ENCODE measurements around the gene CD19. TPM values are rescaled to one million over a fixed set of nuclear protein-coding genes. Genes with fewer than 3 reads are reported as not detected.
"Not testable (repeated sequence)": the region's sequence is repeated elsewhere in the genome, so short reads cannot be mapped to it uniquely, and the experiment has no call there.

The CD19 gene
- polyA plus RNA-seq, 1 donor (not counting 4 experiments of a cell fraction or from before 2014, with no cell fraction given): not detected

DNA sequence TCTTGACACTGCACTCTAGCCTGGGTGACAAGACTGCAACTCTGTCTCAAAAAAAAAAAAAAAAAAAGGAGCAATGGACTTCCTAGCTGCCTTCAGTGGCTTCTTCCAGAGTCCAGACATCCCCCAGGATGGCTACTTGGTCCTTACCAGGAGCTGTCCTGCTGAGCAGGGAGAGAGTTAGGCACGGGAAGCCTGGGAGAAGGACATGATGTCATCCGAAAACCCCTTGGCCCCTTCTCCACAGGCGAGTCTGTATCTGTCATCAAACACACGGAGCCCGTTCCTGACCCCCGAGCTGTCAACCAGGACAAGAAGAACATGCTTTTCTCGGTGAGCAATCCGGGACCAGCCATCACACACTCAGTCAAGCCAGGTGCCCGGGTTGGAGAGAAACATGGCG lies 44.8 kb upstream of the CD19 start:
- DNase-seq (ENCODE audit: low read depth, low spot score) (no peak), FAIRE-seq (no peak)
- no peaks in the 10 kb centered on the region for H3K36me3 ChIP-seq (ENCODE audit: control insufficient read depth in 2 of 2, extremely low read depth in 1 of 2, insufficient read depth in 2 of 2, low read length in 2 of 2)
- no peaks in the 10 kb centered on the region for H3K9me1 ChIP-seq (ENCODE audit: control insufficient read depth, extremely low read depth, insufficient read depth, low read length)
- no peaks in the 10 kb centered on the region for H3K9me3 ChIP-seq (ENCODE audit: control insufficient read depth, low read depth, low read length)
- no peak overlapping the region for H3K27ac ChIP-seq (ENCODE audit: control insufficient read depth, insufficient read depth, low read length)
- H3K4me3 ChIP-seq (ENCODE audit: control insufficient read depth in 2 of 3, extremely low read depth in 1 of 3, insufficient read depth in 2 of 3, low read depth in 1 of 3, low read length in 3 of 3): no peak overlapping the region
- H3K27me3 ChIP-seq (ENCODE audit: control insufficient read depth, extremely low read depth, insufficient read depth, low read length): peaks cover 16% of the 10 kb centered on the region
- dilution Hi-C loops (cut with MboI; ENCODE audit: extremely low pct_ligation_motif_present, low sequenced_read_pairs): no loop called here
- no peaks in the 10 kb centered on the region for H3K4me1 ChIP-seq (ENCODE audit: control insufficient read depth, extremely low read depth, insufficient read depth, low read length)
- H3K4me2 ChIP-seq (ENCODE audit: control insufficient read depth, extremely low read depth, insufficient read depth, low read depth, low read length): no peak overlapping the region
- H3K79me2 ChIP-seq (ENCODE audit: control insufficient read depth, insufficient read depth, low read length): no peaks in the 10 kb centered on the region
- no peak for TF ChIP-seq EZH2 (IDR thresholded peaks at IDR 0.05; ENCODE audit: low read length)
- TF ChIP-seq, protein P1, sequence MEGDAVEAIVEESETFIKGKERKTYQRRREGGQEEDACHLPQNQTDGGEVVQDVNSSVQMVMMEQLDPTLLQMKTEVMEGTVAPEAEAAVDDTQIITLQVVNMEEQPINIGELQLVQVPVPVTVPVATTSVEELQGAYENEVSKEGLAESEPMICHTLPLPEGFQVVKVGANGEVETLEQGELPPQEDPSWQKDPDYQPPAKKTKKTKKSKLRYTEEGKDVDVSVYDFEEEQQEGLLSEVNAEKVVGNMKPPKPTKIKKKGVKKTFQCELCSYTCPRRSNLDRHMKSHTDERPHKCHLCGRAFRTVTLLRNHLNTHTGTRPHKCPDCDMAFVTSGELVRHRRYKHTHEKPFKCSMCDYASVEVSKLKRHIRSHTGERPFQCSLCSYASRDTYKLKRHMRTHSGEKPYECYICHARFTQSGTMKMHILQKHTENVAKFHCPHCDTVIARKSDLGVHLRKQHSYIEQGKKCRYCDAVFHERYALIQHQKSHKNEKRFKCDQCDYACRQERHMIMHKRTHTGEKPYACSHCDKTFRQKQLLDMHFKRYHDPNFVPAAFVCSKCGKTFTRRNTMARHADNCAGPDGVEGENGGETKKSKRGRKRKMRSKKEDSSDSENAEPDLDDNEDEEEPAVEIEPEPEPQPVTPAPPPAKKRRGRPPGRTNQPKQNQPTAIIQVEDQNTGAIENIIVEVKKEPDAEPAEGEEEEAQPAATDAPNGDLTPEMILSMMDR (optimal IDR thresholded peaks at IDR 0.05 in 1 of 3, IDR thresholded peaks at IDR 0.05 in 1 of 3, conservative IDR thresholded peaks at IDR 0.05 in 1 of 3; ENCODE audit: extremely low read depth in 1 of 3, insufficient read depth in 2 of 3, low read length in 3 of 3): no peak
- H4K20me1 ChIP-seq (ENCODE audit: control insufficient read depth, extremely low read depth, insufficient read depth, low read length): no peaks in the 10 kb centered on the region
- no peak overlapping the region for H3K9ac ChIP-seq (ENCODE audit: control insufficient read depth, extremely low read depth, insufficient read depth, low read length)
- H2AFZ ChIP-seq (ENCODE audit: control insufficient read depth, low read length): no peak overlapping the region

DNA sequence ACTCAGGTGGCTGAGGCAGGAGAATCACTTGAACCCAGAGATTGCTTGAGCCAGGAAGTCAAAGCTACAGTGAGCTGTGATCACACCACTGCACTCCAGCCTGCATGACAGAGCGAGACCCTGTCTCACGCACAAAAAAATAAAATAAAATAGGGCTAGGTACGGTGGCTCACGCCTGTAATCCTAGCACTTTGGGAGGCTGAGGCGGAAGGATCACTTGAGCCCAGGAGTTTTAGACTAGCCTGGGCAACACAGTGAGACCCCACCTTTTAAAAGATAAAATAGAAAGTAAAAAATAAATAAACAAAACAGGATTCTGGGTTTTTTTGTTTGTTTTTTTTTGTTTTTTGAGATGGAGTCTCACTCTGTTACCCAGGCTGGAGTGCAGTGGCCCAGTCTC lies 41.4 kb upstream of the CD19 start:
- DNase-seq (ENCODE audit: low read depth, low spot score); H4K20me1 ChIP-seq (ENCODE audit: control insufficient read depth, extremely low read depth, insufficient read depth, low read length); H3K79me2 ChIP-seq (ENCODE audit: control insufficient read depth, insufficient read depth, low read length); dilution Hi-C loops (cut with MboI; ENCODE audit: extremely low pct_ligation_motif_present, low sequenced_read_pairs); H3K4me1 ChIP-seq (ENCODE audit: control insufficient read depth, extremely low read depth, insufficient read depth, low read length); H3K36me3 ChIP-seq (ENCODE audit: control insufficient read depth in 2 of 2, extremely low read depth in 1 of 2, insufficient read depth in 2 of 2, low read length in 2 of 2); H3K4me3 ChIP-seq (ENCODE audit: control insufficient read depth in 2 of 3, extremely low read depth in 1 of 3, insufficient read depth in 2 of 3, low read depth in 1 of 3, low read length in 3 of 3); H3K9me3 ChIP-seq (ENCODE audit: control insufficient read depth, low read depth, low read length); H2AFZ ChIP-seq (ENCODE audit: control insufficient read depth, low read length); H3K4me2 ChIP-seq (ENCODE audit: control insufficient read depth, extremely low read depth, insufficient read depth, low read depth, low read length); FAIRE-seq; H3K9me1 ChIP-seq (ENCODE audit: control insufficient read depth, extremely low read depth, insufficient read depth, low read length); H3K9ac ChIP-seq (ENCODE audit: control insufficient read depth, extremely low read depth, insufficient read depth, low read length); H3K27ac ChIP-seq (ENCODE audit: control insufficient read depth, insufficient read depth, low read length); H3K27me3 ChIP-seq (ENCODE audit: control insufficient read depth, extremely low read depth, insufficient read depth, low read length): not testable (repeated sequence)
